Fibroblast of lung (primary cell): ENCODE measurements around the gene OVOL1. TPM values are rescaled to one million over a fixed set of nuclear protein-coding genes. Genes with fewer than 3 reads are reported as not detected.

Source experiments
- DNase-seq, 2 donors: peaks; one replicate each; pipeline versions ENCODE4 v3.0.0 to v3.0.0-alpha.2; 2010; ENCODE audit warnings: low read depth in 2 of 2
- H2AFZ ChIP-seq: 2 replicates; pipeline ENCODE4 v1.5.1; 2012; ENCODE audit warnings: low read length, control low read depth, inconsistent platforms
- H3K27ac ChIP-seq: 2 replicates; pipeline ENCODE4 v1.5.1; 2011; ENCODE audit warnings: low read length, control low read depth; ENCODE audit not compliant: insufficient read depth
- H3K27me3 ChIP-seq: 2 replicates; pipeline ENCODE4 v1.5.1; 2011; ENCODE audit warnings: mild to moderate bottlenecking, low read length; ENCODE audit not compliant: control insufficient read depth, insufficient read depth
- H3K36me3 ChIP-seq: 2 replicates; pipeline ENCODE4 v1.5.1; 2011; ENCODE audit warnings: low read length; ENCODE audit not compliant: control insufficient read depth, insufficient read depth
- H3K4me1 ChIP-seq: 2 replicates; pipeline ENCODE4 v1.5.1; 2011; ENCODE audit warnings: low read length; ENCODE audit not compliant: control insufficient read depth, insufficient read depth; ENCODE audit errors: extremely low read depth
- H3K4me2 ChIP-seq: 2 replicates; pipeline ENCODE4 v1.5.1; 2011; ENCODE audit warnings: low read length, control low read depth; ENCODE audit not compliant: insufficient read depth; ENCODE audit errors: extremely low read depth
- H3K4me3 ChIP-seq, 4 experiments: fragments of 200-600 bp in 1 of 4; sonication (generic) in 1 of 4; replicated peaks in 1 of 4; 2 replicates each; pipeline ENCODE4 v1.5.1; 2011 to 2016; ENCODE audit warnings: low read length in 4 of 4, low read depth in 3 of 4, mild to moderate bottlenecking in 3 of 4, control low read depth in 2 of 4, inconsistent platforms in 1 of 4, mixed read lengths in 1 of 4; ENCODE audit not compliant: insufficient read depth in 1 of 4; ENCODE audit errors: control extremely low read depth in 1 of 4
- H3K79me2 ChIP-seq: 2 replicates; pipeline ENCODE4 v1.5.1; 2012; ENCODE audit warnings: mild to moderate bottlenecking, low read length, inconsistent platforms; ENCODE audit not compliant: control insufficient read depth, insufficient read depth
- H3K9ac ChIP-seq: 2 replicates; pipeline ENCODE4 v1.5.1; 2011; ENCODE audit warnings: mild to moderate bottlenecking, low read length, control low read depth; ENCODE audit not compliant: insufficient read depth
- H3K9me3 ChIP-seq: 2 replicates; pipeline ENCODE4 v1.5.1; 2012; ENCODE audit warnings: low read depth, low read length; ENCODE audit not compliant: control insufficient read depth, insufficient read depth
- H4K20me1 ChIP-seq: 2 replicates; pipeline ENCODE4 v1.5.1; 2011; ENCODE audit warnings: low read length; ENCODE audit not compliant: control insufficient read depth, insufficient read depth; ENCODE audit errors: extremely low read depth
- CTCF ChIP-seq, 2 donors: IDR thresholded peaks in 1 of 2; conservative IDR thresholded peaks in 1 of 2; 1 replicate in 1 of 2; 2 replicates in 1 of 2; pipeline ENCODE4 v1.5.1; 2011 to 2012; ENCODE audit warnings: low read length in 2 of 2, control low read depth in 1 of 2, inconsistent platforms in 1 of 2, low read depth in 1 of 2, mild to moderate bottlenecking in 1 of 2
- EZH2 ChIP-seq: IDR thresholded peaks from 2 replicates; pipeline ENCODE4 v1.5.1; 2012; ENCODE audit warnings: low read length, control low read depth, mild to moderate bottlenecking; ENCODE audit errors: missing control alignments
- polyA plus RNA-seq, 2 donors: library from polyadenylated mRNA; depleted of rRNA in 1 of 2; stranded (reverse) in 1 of 2; unstranded in 1 of 2; fragments of >200 nt; gene quantifications; 2 replicates each; pipeline ENCODE4 v1.2.1, GENCODE V29; 2011 to 2012; ENCODE audit warnings: missing spikeins in 1 of 2
- total RNA-seq: library from RNA; depleted of rRNA; stranded (reverse); fragments of >200 nt; gene quantifications from 2 replicates; pipeline ENCODE4 v1.2.1, GENCODE V29; 2014

OVOL1 gene
- total and polyA plus RNA-seq, 2 donors (not counting 1 experiment from before 2014, with no cell fraction given): not detected

- H2AFZ ChIP-seq: no peak overlapping the region
- no peak overlapping the region for H3K4me2 ChIP-seq
- peaks cover 7% of the 10 kb centered on the region for H3K79me2 ChIP-seq
- no peak overlapping the region for H3K4me3 ChIP-seq
- TF ChIP-seq CTCF (conservative IDR thresholded peaks at IDR 0.05 in 1 of 2, IDR thresholded peaks at IDR 0.05 in 1 of 2; ENCODE audit: low read depth in 1 of 2, low read length in 2 of 2) (no peak), EZH2 (no peak)
- no peak overlapping the region for H3K9ac ChIP-seq
- H3K27ac ChIP-seq: no peak overlapping the region
- H3K9me3 ChIP-seq: no peaks in the 10 kb centered on the region
- DNase-seq: no peak
- peaks cover 3% of the 10 kb centered on the region for H3K4me1 ChIP-seq
- peaks cover 17% of the 10 kb centered on the region for H3K36me3 ChIP-seq
- H3K27me3 ChIP-seq: no peaks in the 10 kb centered on the region
- H4K20me1 ChIP-seq: no peaks in the 10 kb centered on the region
These were observed 12.1 kb upstream of the OVOL1 start for GRCh38 chr11:65774525-65775306.

GRCh38 chr11:65776196-65776595, 10.7 kb upstream of the OVOL1 start:
- DNase-seq: peak in 1 of 2 donors; percentile 53
- no peak overlapping the region for H3K4me2 ChIP-seq

GRCh38 chr11:65776710-65777141, 10.1 kb upstream of the OVOL1 start:
- no peak overlapping the region for H3K4me3 ChIP-seq
- H3K27ac ChIP-seq: no peak overlapping the region
- H3K9ac ChIP-seq: no peak overlapping the region
- peaks cover 17% of the 10 kb centered on the region for H3K36me3 ChIP-seq
- no peak overlapping the region for H3K4me2 ChIP-seq
- H3K4me1 ChIP-seq: peaks cover 4% of the 10 kb centered on the region
- no peaks in the 10 kb centered on the region for H3K9me3 ChIP-seq
- H3K27me3 ChIP-seq: no peaks in the 10 kb centered on the region
- H3K79me2 ChIP-seq: peaks cover 11% of the 10 kb centered on the region
- no peak for DNase-seq
- H2AFZ ChIP-seq: no peak overlapping the region
- TF ChIP-seq CTCF (conservative IDR thresholded peaks at IDR 0.05 in 1 of 2, IDR thresholded peaks at IDR 0.05 in 1 of 2; ENCODE audit: low read depth in 1 of 2, low read length in 2 of 2): no peak
- TF ChIP-seq EZH2: no peak
- H4K20me1 ChIP-seq: no peaks in the 10 kb centered on the region

More at GRCh38 chr11:65776196-65776595, 10.7 kb upstream of the OVOL1 start:
- Histone ChIP-seq H2AFZ (no peak overlapping the region), H3K36me3 (peaks cover 17% of the 10 kb centered on the region), H3K9ac (no peak overlapping the region), H3K4me1 (peaks cover 4% of the 10 kb centered on the region), H4K20me1 (no peaks in the 10 kb centered on the region), H3K79me2 (peaks cover 11% of the 10 kb centered on the region), H3K27ac (no peak overlapping the region), H3K27me3 (no peaks in the 10 kb centered on the region), H3K9me3 (no peaks in the 10 kb centered on the region), H3K4me3 (no peak overlapping the region)
- TF ChIP-seq CTCF (conservative IDR thresholded peaks at IDR 0.05 in 1 of 2, IDR thresholded peaks at IDR 0.05 in 1 of 2; ENCODE audit: low read depth in 1 of 2, low read length in 2 of 2): no peak
- TF ChIP-seq EZH2: no peak
